GM23248 (cell line): Measurements from ENCODE around the gene MYBPH. TPM values are rescaled to one million over a fixed set of nuclear protein-coding genes. Genes with fewer than 3 reads are reported as not detected.

Experiments
- DNase-seq: peaks from one replicate; pipeline ENCODE4 v3.0.0-alpha.2; 2015
- H2AFZ ChIP-seq: fragments of 200-600 bp; sonication (generic); 2 replicates; pipeline ENCODE4 v1.6.1; 2016; ENCODE audit warnings: antibody characterized with exemption
- H3F3A ChIP-seq: fragments of 200-600 bp; sonication (generic); 2 replicates; pipeline ENCODE4 v1.6.1; 2016; ENCODE audit warnings: mild to moderate bottlenecking, antibody characterized with exemption, mixed run types; ENCODE audit not compliant: insufficient read depth
- H3K27ac ChIP-seq: fragments of 200-600 bp; sonication (generic); 2 replicates; pipeline ENCODE4 v1.5.1; 2016; ENCODE audit warnings: mild to moderate bottlenecking
- H3K27me3 ChIP-seq: fragments of 200-600 bp; sonication (generic); replicated peaks from 2 replicates; pipeline ENCODE4 v1.6.1; 2016; ENCODE audit warnings: mild to moderate bottlenecking; ENCODE audit not compliant: insufficient read depth
- H3K36me3 ChIP-seq: fragments of 200-600 bp; sonication (generic); 2 replicates; pipeline ENCODE4 v1.6.1; 2016; ENCODE audit warnings: low read depth, mild to moderate bottlenecking
- H3K4me1 ChIP-seq: fragments of 200-600 bp; sonication (generic); 2 replicates; pipeline ENCODE4 v1.6.1; 2016; ENCODE audit warnings: mild to moderate bottlenecking; ENCODE audit not compliant: insufficient read depth
- H3K4me2 ChIP-seq: fragments of 200-600 bp; sonication (generic); one replicate; pipeline ENCODE4 v1.6.1; 2016; ENCODE audit warnings: mild to moderate bottlenecking; ENCODE audit not compliant: unreplicated experiment
- H3K4me3 ChIP-seq: fragments of 200-600 bp; sonication (generic); 2 replicates; pipeline ENCODE4 v1.5.1; 2016; ENCODE audit warnings: mild to moderate bottlenecking
- H3K79me2 ChIP-seq: fragments of 200-600 bp; sonication (generic); 2 replicates; pipeline ENCODE4 v1.6.1; 2016; ENCODE audit warnings: mild to moderate bottlenecking; ENCODE audit not compliant: insufficient read depth
- H3K9ac ChIP-seq: fragments of 200-600 bp; sonication (generic); 2 replicates; pipeline ENCODE4 v1.6.1; 2016; ENCODE audit warnings: mild to moderate bottlenecking
- H3K9me2 ChIP-seq: fragments of 200-600 bp; sonication (generic); 2 replicates; pipeline ENCODE4 v1.6.1; 2016; ENCODE audit warnings: mixed run types, mild to moderate bottlenecking, moderate library complexity; ENCODE audit not compliant: insufficient read depth
- H3K9me3 ChIP-seq: fragments of 200-600 bp; sonication (generic); one replicate; pipeline ENCODE4 v1.6.1; 2017; ENCODE audit warnings: low read depth
- H4K20me1 ChIP-seq: fragments of 200-600 bp; sonication (generic); 2 replicates; pipeline ENCODE4 v1.6.0; 2016; ENCODE audit not compliant: insufficient read depth
- EZH2 ChIP-seq: fragments of 200-600 bp; sonication (generic); IDR thresholded peaks from 2 replicates; pipeline ENCODE4 v1.6.1; 2018; ENCODE audit warnings: antibody characterized with exemption, mild to moderate bottlenecking; ENCODE audit not compliant: insufficient read depth, poor library complexity, severe bottlenecking
- EZH2phosphoT487 ChIP-seq: fragments of 200-600 bp; sonication (generic); IDR thresholded peaks from 2 replicates; pipeline ENCODE4 v1.6.1; 2018; ENCODE audit warnings: antibody characterized with exemption, moderate library complexity, mild to moderate bottlenecking, low read depth; ENCODE audit not compliant: insufficient read depth
- WGBS, 2 experiments: methylation state at CpG; one replicate each; pipeline ENCODE4 v1.1.6; 2015 to 2017; ENCODE audit warnings: low lambda C conversion rate in 2 of 2, low coverage in 1 of 2; ENCODE audit errors: missing lambda C conversion rate in 2 of 2; 5-methylcytosine and 5-hydroxymethylcytosine counted together
- in situ Hi-C: fragments of 300-500 bp; cut with MboI; formaldehyde crosslinking; loops from 2 replicates; pipeline ENCODE4 v1.15.0; 2020
- polyA plus RNA-seq: library from polyadenylated mRNA; unstranded; fragments of >200 nt; fragmentation: Nextera tagmentation; extraction: Ambion mirVana; gene quantifications from 2 replicates; pipeline ENCODE4 v1.2.1, GENCODE V29; 2016
- total RNA-seq: library from RNA; depleted of rRNA; stranded (reverse); fragments of >200 nt; shearing (Covaris generic); gene quantifications from 2 replicates; pipeline ENCODE4 v1.2.3, GENCODE V29; 2014

The MYBPH gene
- total and polyA plus RNA-seq, 2 experiments from 2014 or later = 0.11 to 0.34 TPM

- WGBS, 2 experiments = 6 to 20% methylated on average over 1 of the region's 1 CpG
- H3K9ac ChIP-seq = no peak overlapping the region
- no peak overlapping the region for H3K27ac ChIP-seq
- H3K4me1 ChIP-seq = no peaks in the 10 kb centered on the region
- no peaks in the 10 kb centered on the region for H3K79me2 ChIP-seq
- in situ Hi-C loops = loop anchor here (10.0 kb wide), 1 partner anchor 104 kb away; no protein-coding TSS in a partner anchor
- no peak overlapping the region for H3K4me3 ChIP-seq
- no peaks in the 10 kb centered on the region for H3K9me2 ChIP-seq
- no peaks in the 10 kb centered on the region for H4K20me1 ChIP-seq
- H3F3A ChIP-seq = no peaks in the 10 kb centered on the region
- H3K27me3 ChIP-seq = peaks cover 30% of the 10 kb centered on the region
- DNase-seq = no peak
- H2AFZ ChIP-seq = no peak overlapping the region
- no peak for TF ChIP-seq EZH2phosphoT487
- TF ChIP-seq EZH2 = no peak
- no peaks in the 10 kb centered on the region for H3K36me3 ChIP-seq
- no peaks in the 10 kb centered on the region for H3K9me3 ChIP-seq
- H3K4me2 ChIP-seq = no peak overlapping the region
These were observed 43.5 kb upstream of the MYBPH start for GRCh38 chr1:203219171-203219570.

GRCh38 chr1:203217668-203218067 lies 42.0 kb upstream of the MYBPH start:
- Histone ChIP-seq H3K27me3 (peaks cover 15% of the 10 kb centered on the region; the same call in 1 of the 2 replicates), H3K27ac (no peak overlapping the region), H3K9me2 (no peaks in the 10 kb centered on the region), H3K4me1 (no peaks in the 10 kb centered on the region), H3F3A (no peaks in the 10 kb centered on the region), H3K36me3 (no peaks in the 10 kb centered on the region), H3K4me3 (no peak overlapping the region), H2AFZ (no peak overlapping the region), H3K4me2 (no peak overlapping the region), H4K20me1 (no peaks in the 10 kb centered on the region), H3K9ac (no peak overlapping the region), H3K9me3 (no peaks in the 10 kb centered on the region), H3K79me2 (no peaks in the 10 kb centered on the region)
- WGBS, 2 experiments = 63 to 67% methylated on average over 7 of the region's 7 CpGs
- TF ChIP-seq EZH2 (no peak), EZH2phosphoT487 (no peak)
- no peak for DNase-seq
- in situ Hi-C loops = loop anchor here (10.0 kb wide), 1 partner anchor 103 kb away; no protein-coding TSS in a partner anchor

GRCh38 chr1:203217139-203217655 lies 41.6 kb upstream of the MYBPH start:
- Histone ChIP-seq H2AFZ (no peak overlapping the region), H3K27ac (no peak overlapping the region), H3K4me2 (no peak overlapping the region), H3K4me3 (no peak overlapping the region), H3K79me2 (no peaks in the 10 kb centered on the region), H3F3A (no peaks in the 10 kb centered on the region), H3K9me3 (no peaks in the 10 kb centered on the region), H3K4me1 (no peaks in the 10 kb centered on the region), H3K9me2 (no peaks in the 10 kb centered on the region), H4K20me1 (no peaks in the 10 kb centered on the region), H3K27me3 (peaks cover 13% of the 10 kb centered on the region; the same call in 1 of the 2 replicates), H3K36me3 (no peaks in the 10 kb centered on the region), H3K9ac (no peak overlapping the region)
- no peak for DNase-seq
- 42 to 53% methylated on average over 6 of the region's 6 CpGs for WGBS, 2 experiments
- TF ChIP-seq EZH2 = no peak
- no peak for TF ChIP-seq EZH2phosphoT487
- in situ Hi-C loops = loop anchor here (10.0 kb wide), 1 partner anchor 102 kb away; no protein-coding TSS in a partner anchor

- Histone ChIP-seq H4K20me1 (no peaks in the 10 kb centered on the region), H3F3A (no peaks in the 10 kb centered on the region), H3K4me1 (no peaks in the 10 kb centered on the region), H3K4me3 (no peak overlapping the region), H3K4me2 (no peak overlapping the region), H2AFZ (no peak overlapping the region), H3K27ac (no peak overlapping the region), H3K9me3 (no peaks in the 10 kb centered on the region), H3K36me3 (no peaks in the 10 kb centered on the region), H3K79me2 (no peaks in the 10 kb centered on the region), H3K9ac (no peak overlapping the region), H3K9me2 (no peaks in the 10 kb centered on the region), H3K27me3 (peaks cover 8% of the 10 kb centered on the region; the same call in 1 of the 2 replicates)
- DNase-seq = peak; percentile 71
- in situ Hi-C loops = loop anchor here (10.0 kb wide), 1 partner anchor 102 kb away; no protein-coding TSS in a partner anchor
- TF ChIP-seq EZH2phosphoT487 (no peak), EZH2 (no peak)
- WGBS, 2 experiments = 29% methylated on average over 19 of the region's 19 CpGs
These were observed 40.9 kb upstream of the MYBPH start for GRCh38 chr1:203216274-203217138.
